OCI-LY7 (cell line): ENCODE data around the gene NOXRED1. TPM values are rescaled to one million over a fixed set of nuclear protein-coding genes. Genes with fewer than 3 reads are reported as not detected.

ENCODE experiments used
- BruUV-seq: library from RNA; stranded (reverse); fragments of 400-500 nt; replicated peaks from 2 replicates; lab custom pipeline; 2021; lab: Mats Ljungman, UMichigan
- CTCF ChIA-PET: fragments of 300-600 bp; sonication (Branson Sonifier 250); formaldehyde crosslinking; loops from one replicate; lab custom pipeline; 2022; ENCODE audit warnings: antibody characterized with exemption; ENCODE audit not compliant: unreplicated experiment; lab: Charles Lee
- POLR2A ChIA-PET: fragments of 300-600 bp; sonication (Branson Sonifier 250); formaldehyde crosslinking; loops from one replicate; lab custom pipeline; 2022; ENCODE audit warnings: antibody characterized with exemption; lab: Charles Lee
- DNase-seq: peaks from one replicate; pipeline ENCODE4 v3.0.0-alpha.2; 2015; ENCODE audit warnings: low spot score
- H2AFZ ChIP-seq: fragments of 200-600 bp; sonication (generic), shearing (Covaris generic); 2 replicates; pipeline ENCODE4 v1.6.1; 2014; ENCODE audit warnings: mild to moderate bottlenecking, antibody characterized with exemption, low read length, moderate library complexity
- H3K27ac ChIP-seq: fragments of 200-600 bp; sonication (generic); 2 replicates; pipeline ENCODE4 v1.5.1; 2014; ENCODE audit warnings: mixed run types, low read depth, mild to moderate bottlenecking, moderate library complexity, low read length, inconsistent platforms; ENCODE audit not compliant: poor library complexity, severe bottlenecking
- H3K36me3 ChIP-seq: fragments of 200-600 bp; sonication (generic); 2 replicates; pipeline ENCODE4 v1.6.1; 2014; ENCODE audit warnings: mild to moderate bottlenecking, antibody characterized with exemption, low read length, moderate library complexity, mixed read lengths; ENCODE audit not compliant: insufficient read depth
- H3K4me1 ChIP-seq: fragments of 200-600 bp; sonication (generic); 2 replicates; pipeline ENCODE4 v1.5.1; 2014; ENCODE audit warnings: mild to moderate bottlenecking, low read length; ENCODE audit not compliant: insufficient read depth, poor library complexity, severe bottlenecking
- H3K4me2 ChIP-seq: fragments of 200-600 bp; sonication (generic); 2 replicates; pipeline ENCODE4 v1.6.1; 2014; ENCODE audit warnings: mild to moderate bottlenecking, low read length
- H3K4me3 ChIP-seq: fragments of 200-600 bp; sonication (generic); 2 replicates; pipeline ENCODE4 v1.5.1; 2014; ENCODE audit warnings: mild to moderate bottlenecking, low read depth, low read length; ENCODE audit not compliant: poor library complexity, severe bottlenecking
- H3K79me2 ChIP-seq: fragments of 200-600 bp; sonication (generic); 2 replicates; pipeline ENCODE4 v1.6.1; 2016; ENCODE audit warnings: low read depth, mild to moderate bottlenecking, low read length, moderate library complexity, mixed read lengths; ENCODE audit not compliant: insufficient read depth
- H3K9me2 ChIP-seq: fragments of 200-600 bp; sonication (generic); 2 replicates; pipeline ENCODE4 v1.6.1; 2016; ENCODE audit warnings: mild to moderate bottlenecking, low read length, mixed read lengths; ENCODE audit not compliant: insufficient read depth
- H3K9me3 ChIP-seq: fragments of 200-600 bp; sonication (generic); 2 replicates; pipeline ENCODE4 v1.6.1; 2014; ENCODE audit warnings: mild to moderate bottlenecking, mixed run types, low read length, mixed read lengths
- H4K20me1 ChIP-seq: fragments of 200-600 bp; sonication (generic); 2 replicates; pipeline ENCODE4 v1.6.1; 2014; ENCODE audit warnings: mild to moderate bottlenecking, antibody characterized with exemption, low read length, moderate library complexity, mixed read lengths; ENCODE audit not compliant: insufficient read depth
- EZH2phosphoT487 ChIP-seq: fragments of 200-600 bp; sonication (generic); IDR thresholded peaks from 2 replicates; pipeline ENCODE4 v1.6.1; 2018; ENCODE audit warnings: low read depth, borderline replicate concordance, mild to moderate bottlenecking, mixed run types, antibody characterized with exemption, low read length, moderate library complexity, mixed read lengths
- intact Hi-C: fragments of 100-400 bp; cut with micrococcal nuclease; formaldehyde crosslinking; loops from one replicate; pipeline ENCODE4 v1.10.0; 2022; ENCODE audit not compliant: unreplicated experiment
- total RNA-seq, 2 experiments: library from RNA; depleted of rRNA in 1 of 2; stranded (reverse); fragments of >200 nt in 1 of 2; shearing (Covaris generic) in 1 of 2; gene quantifications; 2 replicates each; pipeline ENCODE4 v1.2.3, GENCODE V29; 2014 to 2022
- TF ChIP-seq, protein P1 (sequence below): fragments of 200-600 bp; sonication (generic); conservative IDR thresholded peaks from 2 replicates; pipeline ENCODE4 v1.5.1; 2014; ENCODE audit warnings: mild to moderate bottlenecking, antibody characterized with exemption, low read length, moderate library complexity, mixed read lengths

The NOXRED1 gene
- total RNA-seq, 2 experiments from 2014 or later = 0.38 to 0.74 TPM

DNA sequence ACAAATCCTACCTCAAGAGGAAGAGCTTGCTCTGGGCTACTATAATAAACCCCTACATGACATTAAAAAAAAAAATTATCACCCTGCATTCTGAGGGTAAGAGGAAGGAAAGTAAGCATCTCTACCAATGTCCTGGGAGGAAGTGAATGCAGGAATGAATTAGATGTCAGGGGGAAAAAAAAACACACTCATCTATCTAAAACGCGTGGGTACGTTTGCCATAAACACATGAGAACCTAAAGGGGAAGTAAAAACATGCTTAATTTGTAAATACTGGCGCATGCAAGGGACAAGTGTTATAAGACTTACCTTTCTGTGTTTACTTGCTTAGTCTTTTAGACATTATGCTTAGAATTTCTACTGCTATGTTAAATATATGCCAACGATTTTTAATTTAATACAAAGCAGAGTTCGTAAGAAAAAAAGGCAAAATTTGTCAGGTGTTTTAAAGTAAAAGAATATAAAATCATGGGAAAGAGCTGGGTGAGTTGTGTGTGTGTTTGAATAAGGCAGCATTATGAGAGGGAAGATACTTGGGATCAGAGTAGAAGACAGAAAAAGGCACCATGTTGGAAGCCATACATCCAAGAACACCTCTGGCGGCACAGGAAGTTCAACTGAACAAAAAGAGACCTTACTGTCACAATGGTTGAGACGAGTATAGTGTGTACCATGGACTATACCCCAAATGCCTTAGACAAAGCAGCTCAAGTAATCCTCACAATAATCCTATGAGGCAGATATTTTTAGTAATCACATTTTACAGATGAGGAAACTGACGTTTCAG is 48.0 kb downstream of the NOXRED1 start:
- peak overlapping the region; percentile 96 for H3K27ac ChIP-seq
- peak; percentile 59 for DNase-seq

DNA sequence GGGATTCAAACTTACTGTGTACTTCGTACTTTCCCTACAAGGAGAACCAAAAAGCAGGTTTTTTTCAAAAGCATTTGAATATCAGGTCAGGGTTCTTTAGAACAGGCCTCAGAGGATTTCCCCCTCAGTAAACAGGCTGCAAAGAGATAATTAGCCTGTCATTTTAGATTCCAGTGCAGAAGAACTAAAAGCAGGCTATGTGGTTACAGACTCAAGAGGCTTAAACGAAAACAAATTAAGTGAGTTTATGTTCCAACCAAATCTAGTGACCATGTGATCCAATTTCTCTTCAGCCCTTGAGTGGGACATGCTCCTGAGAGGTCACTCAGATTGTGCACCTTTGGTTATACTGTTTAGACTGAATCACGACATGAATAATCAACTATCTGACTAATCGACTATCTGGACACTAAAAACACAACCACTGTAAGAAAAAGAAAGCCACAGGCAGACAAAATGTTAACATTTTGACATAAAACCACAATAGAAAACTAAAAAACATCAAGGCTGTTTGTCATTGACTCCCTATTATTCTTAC is 51.0 kb downstream of the NOXRED1 start:
- Histone ChIP-seq H3K9me2 (no peaks in the 10 kb centered on the region), H3K4me2 (peak overlapping the region; percentile 79), H3K36me3 (peaks cover 14% of the 10 kb centered on the region), H2AFZ (no peak overlapping the region), H4K20me1 (no peaks in the 10 kb centered on the region), H3K4me3 (peak overlapping the region; percentile 63), H3K9me3 (no peaks in the 10 kb centered on the region), H3K4me1 (peaks cover 64% of the 10 kb centered on the region), H3K27ac (peak overlapping the region; percentile 96), H3K79me2 (peaks cover 84% of the 10 kb centered on the region)
- intact Hi-C loops = loop anchor here (5.0 to 10.0 kb wide), 2 partner anchors 245 to 338 kb away; partner anchors contain the start of gene SPTLC2
- ChIA-PET POLR2A (interaction anchor here (1.4 to 1.8 kb wide), 2 partner anchors 10 to 51 kb away, joined by 6 to 8 read pairs; no protein-coding TSS in a partner anchor), CTCF (no interaction called here)
- BruUV-seq = no TSS peak
- DNase-seq = peak; percentile 84
- no peak for TF ChIP-seq EZH2phosphoT487
- TF ChIP-seq, protein P1, sequence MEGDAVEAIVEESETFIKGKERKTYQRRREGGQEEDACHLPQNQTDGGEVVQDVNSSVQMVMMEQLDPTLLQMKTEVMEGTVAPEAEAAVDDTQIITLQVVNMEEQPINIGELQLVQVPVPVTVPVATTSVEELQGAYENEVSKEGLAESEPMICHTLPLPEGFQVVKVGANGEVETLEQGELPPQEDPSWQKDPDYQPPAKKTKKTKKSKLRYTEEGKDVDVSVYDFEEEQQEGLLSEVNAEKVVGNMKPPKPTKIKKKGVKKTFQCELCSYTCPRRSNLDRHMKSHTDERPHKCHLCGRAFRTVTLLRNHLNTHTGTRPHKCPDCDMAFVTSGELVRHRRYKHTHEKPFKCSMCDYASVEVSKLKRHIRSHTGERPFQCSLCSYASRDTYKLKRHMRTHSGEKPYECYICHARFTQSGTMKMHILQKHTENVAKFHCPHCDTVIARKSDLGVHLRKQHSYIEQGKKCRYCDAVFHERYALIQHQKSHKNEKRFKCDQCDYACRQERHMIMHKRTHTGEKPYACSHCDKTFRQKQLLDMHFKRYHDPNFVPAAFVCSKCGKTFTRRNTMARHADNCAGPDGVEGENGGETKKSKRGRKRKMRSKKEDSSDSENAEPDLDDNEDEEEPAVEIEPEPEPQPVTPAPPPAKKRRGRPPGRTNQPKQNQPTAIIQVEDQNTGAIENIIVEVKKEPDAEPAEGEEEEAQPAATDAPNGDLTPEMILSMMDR = no peak

More for the DNA sequence above, 48.0 kb downstream of the NOXRED1 start:
- peak overlapping the region; percentile 47; the same call in 1 of the 2 replicates for H2AFZ ChIP-seq
- intact Hi-C loops = loop anchor here (5.0 to 10.0 kb wide), 2 partner anchors 82 to 341 kb away; partner anchors contain the start of genes AHSA1 and VIPAS39
- no peaks in the 10 kb centered on the region for H4K20me1 ChIP-seq
- H3K79me2 ChIP-seq = peaks cover 59% of the 10 kb centered on the region
- no peaks in the 10 kb centered on the region for H3K9me2 ChIP-seq
- TSS peak; percentile 58 for BruUV-seq
- H3K36me3 ChIP-seq = peaks cover 6% of the 10 kb centered on the region; the same call in 1 of the 2 replicates
- CTCF ChIA-PET = no interaction called here
- TF ChIP-seq, protein P1 = no peak
- TF ChIP-seq EZH2phosphoT487 = no peak
- peak overlapping the region; percentile 87 for H3K4me2 ChIP-seq
- peak overlapping the region; percentile 87 for H3K4me3 ChIP-seq
- H3K4me1 ChIP-seq = peaks cover 47% of the 10 kb centered on the region
- POLR2A ChIA-PET = interaction anchor here (0.6 to 1.4 kb wide), 2 partner anchors 54 to 105 kb away, joined by 4 to 5 read pairs; partner anchors contain the start of genes GSTZ1 and POMT2
- no peaks in the 10 kb centered on the region for H3K9me3 ChIP-seq
